Thyroid gland (tissue), 4 donors: ENCODE data around the gene OR2G6. TPM values are rescaled to one million over a fixed set of nuclear protein-coding genes. Genes with fewer than 3 reads are reported as not detected.
"Not testable (repeated sequence)": the region's sequence is repeated elsewhere in the genome, so short reads cannot be mapped to it uniquely, and the experiment has no call there.

Experiments used
- DNase-seq, 2 donors: peaks; one replicate each; pipeline ENCODE4 v3.0.0-alpha.2; 2019
- H3K27ac ChIP-seq, 3 donors: fragments of 200-600 bp; sonication (generic); 1 replicate in 2 of 3; 2 replicates in 1 of 3; pipeline ENCODE4 v1.5.1; 2016 to 2019; ENCODE audit warnings: mild to moderate bottlenecking in 1 of 3, moderate library complexity in 1 of 3
- H3K27me3 ChIP-seq: fragments of 200-600 bp; sonication (generic); one replicate; pipeline ENCODE4 v1.5.1; 2019
- H3K36me3 ChIP-seq, 2 donors: fragments of 200-600 bp; sonication (generic); one replicate each; pipeline ENCODE4 v1.5.1; 2016 to 2019
- H3K4me1 ChIP-seq, 2 donors: fragments of 200-600 bp; sonication (generic); one replicate each; pipeline ENCODE4 v1.5.1; 2017 to 2019
- H3K4me3 ChIP-seq, 3 donors: fragments of 200-600 bp; sonication (generic); replicated peaks in 1 of 3; 1 replicate in 2 of 3; 2 replicates in 1 of 3; pipeline ENCODE4 v1.5.1; 2016; ENCODE audit warnings: mild to moderate bottlenecking in 1 of 3
- H3K9me3 ChIP-seq: fragments of 200-600 bp; sonication (generic); one replicate; pipeline ENCODE4 v1.5.1; 2017
- POLR2A ChIP-seq, 2 donors: fragments of 450-650 bp; IDR thresholded peaks; one replicate each; pipeline ENCODE4 v1.6.1; 2017; ENCODE audit warnings: antibody characterized with exemption in 2 of 2, mild to moderate bottlenecking in 2 of 2, moderate library complexity in 1 of 2
- WGBS, 2 donors: methylation state at CpG; one replicate each; pipeline ENCODE4 v1.1.5; 2017; 5-methylcytosine and 5-hydroxymethylcytosine counted together
- intact Hi-C: fragments of 100-400 bp; cut with DNase I; formaldehyde crosslinking; loops from one replicate; pipeline ENCODE4 v1.15.1; 2023
- total RNA-seq, 4 donors: library from RNA; depleted of rRNA; stranded (reverse); fragments of >200 nt; gene quantifications; one replicate each; pipeline ENCODE4 v1.2.3, GENCODE V29; 2016
- TF ChIP-seq, protein P1 (sequence below), 6 experiments: fragments of 200-600 bp in 3 of 6; fragments of 450-650 bp in 3 of 6; sonication (generic) in 3 of 6; IDR thresholded peaks; one replicate each; pipeline ENCODE4 v1.5.1; 2016 to 2019; ENCODE audit warnings: antibody characterized with exemption in 6 of 6, mild to moderate bottlenecking in 2 of 6, inconsistent platforms in 1 of 6, moderate library complexity in 1 of 6

Gene OR2G6
- total RNA-seq = not detected

DNA sequence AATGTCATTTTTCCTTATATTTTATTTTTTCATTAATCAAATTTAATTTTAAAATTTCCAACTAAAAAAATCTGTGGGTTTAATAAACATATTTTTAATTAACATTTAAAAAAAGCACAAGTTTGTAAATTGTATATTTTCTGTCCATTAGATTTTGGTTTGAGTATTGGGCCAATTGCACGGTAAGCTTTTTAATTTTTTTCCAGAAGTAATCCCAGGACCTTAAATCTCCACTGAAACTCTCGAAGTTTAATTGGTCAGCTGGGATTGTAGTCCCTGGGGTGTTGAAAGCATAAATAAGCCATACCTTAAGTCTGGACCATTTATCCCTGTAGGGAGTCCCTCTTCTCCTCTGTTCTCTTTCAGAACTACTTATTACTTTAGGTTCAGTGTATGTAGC, at the start of gene OR2G6:
TSS of gene OR2G6 (plus strand) at position 301 of the 400 bp plus-strand sequence. CDS start 13,574 bp downstream, outside the sequence.
- H3K27ac ChIP-seq, H3K36me3 ChIP-seq, H3K4me1 ChIP-seq, H3K9me3 ChIP-seq, intact Hi-C loops, H3K4me3 ChIP-seq, H3K27me3 ChIP-seq, DNase-seq: not testable (repeated sequence)
- no CpG with 5 or more reads among the region's 2 CpGs for WGBS, 2 donors

DNA sequence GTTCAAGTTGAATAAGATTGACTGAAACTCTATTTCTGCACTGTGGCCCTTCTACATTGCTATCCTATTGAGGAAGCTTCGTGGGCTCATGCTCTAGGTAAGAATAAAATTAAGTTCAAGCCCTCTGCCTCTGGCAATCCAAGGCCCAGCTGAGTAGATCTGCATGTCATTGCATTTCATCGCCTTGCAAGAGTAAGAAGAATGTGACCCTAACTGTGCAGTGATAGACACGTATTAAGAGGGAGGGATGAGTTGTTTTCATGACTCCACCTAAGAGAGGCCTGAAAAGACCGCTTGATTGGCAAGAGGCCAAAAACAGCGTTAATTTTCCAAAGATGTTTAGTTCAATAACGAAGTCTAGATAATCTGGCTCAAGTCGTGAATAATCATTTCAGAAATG, 48.8 kb upstream of the OR2G6 start:
- DNase-seq, intact Hi-C loops, H3K4me3 ChIP-seq, H3K9me3 ChIP-seq, H3K27ac ChIP-seq, H3K27me3 ChIP-seq, H3K4me1 ChIP-seq, H3K36me3 ChIP-seq: not testable (repeated sequence)
- WGBS, 2 donors = 61 to 77% methylated on average over 7 of the region's 7 CpGs

DNA sequence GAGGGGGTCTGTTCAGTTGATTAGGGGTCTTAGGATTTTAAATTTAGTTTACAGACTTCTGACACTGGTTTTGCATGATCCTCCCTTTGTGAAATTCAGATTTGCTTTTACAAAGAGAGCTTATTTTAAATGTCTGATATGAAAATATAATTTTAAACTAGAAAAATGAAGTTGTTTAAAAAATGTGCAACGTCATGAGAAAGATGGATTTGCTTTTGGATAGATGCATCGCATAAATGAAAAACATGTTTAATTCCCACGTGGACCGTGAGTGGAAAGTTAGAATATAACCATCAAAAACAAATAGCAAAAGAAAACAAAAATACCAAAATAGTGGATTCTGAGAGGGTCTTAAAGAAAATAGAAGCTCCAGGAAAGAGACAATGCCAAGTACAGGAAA, 36.7 kb upstream of the OR2G6 start:
- no peaks in the 10 kb centered on the region for H3K27me3 ChIP-seq
- no peak overlapping the region for H3K4me3 ChIP-seq
- no peak for TF ChIP-seq POLR2A (IDR thresholded peaks at IDR 0.05)
- TF ChIP-seq, protein P1, sequence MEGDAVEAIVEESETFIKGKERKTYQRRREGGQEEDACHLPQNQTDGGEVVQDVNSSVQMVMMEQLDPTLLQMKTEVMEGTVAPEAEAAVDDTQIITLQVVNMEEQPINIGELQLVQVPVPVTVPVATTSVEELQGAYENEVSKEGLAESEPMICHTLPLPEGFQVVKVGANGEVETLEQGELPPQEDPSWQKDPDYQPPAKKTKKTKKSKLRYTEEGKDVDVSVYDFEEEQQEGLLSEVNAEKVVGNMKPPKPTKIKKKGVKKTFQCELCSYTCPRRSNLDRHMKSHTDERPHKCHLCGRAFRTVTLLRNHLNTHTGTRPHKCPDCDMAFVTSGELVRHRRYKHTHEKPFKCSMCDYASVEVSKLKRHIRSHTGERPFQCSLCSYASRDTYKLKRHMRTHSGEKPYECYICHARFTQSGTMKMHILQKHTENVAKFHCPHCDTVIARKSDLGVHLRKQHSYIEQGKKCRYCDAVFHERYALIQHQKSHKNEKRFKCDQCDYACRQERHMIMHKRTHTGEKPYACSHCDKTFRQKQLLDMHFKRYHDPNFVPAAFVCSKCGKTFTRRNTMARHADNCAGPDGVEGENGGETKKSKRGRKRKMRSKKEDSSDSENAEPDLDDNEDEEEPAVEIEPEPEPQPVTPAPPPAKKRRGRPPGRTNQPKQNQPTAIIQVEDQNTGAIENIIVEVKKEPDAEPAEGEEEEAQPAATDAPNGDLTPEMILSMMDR (IDR thresholded peaks at IDR 0.05) = no peak
- intact Hi-C loops = no loop called here
- no peaks in the 10 kb centered on the region for H3K36me3 ChIP-seq
- no peaks in the 10 kb centered on the region for H3K9me3 ChIP-seq
- no peak overlapping the region for H3K27ac ChIP-seq
- 79 to 90% methylated on average over 4 of the region's 4 CpGs for WGBS, 2 donors
- DNase-seq = no peak
- H3K4me1 ChIP-seq = no peaks in the 10 kb centered on the region

DNA sequence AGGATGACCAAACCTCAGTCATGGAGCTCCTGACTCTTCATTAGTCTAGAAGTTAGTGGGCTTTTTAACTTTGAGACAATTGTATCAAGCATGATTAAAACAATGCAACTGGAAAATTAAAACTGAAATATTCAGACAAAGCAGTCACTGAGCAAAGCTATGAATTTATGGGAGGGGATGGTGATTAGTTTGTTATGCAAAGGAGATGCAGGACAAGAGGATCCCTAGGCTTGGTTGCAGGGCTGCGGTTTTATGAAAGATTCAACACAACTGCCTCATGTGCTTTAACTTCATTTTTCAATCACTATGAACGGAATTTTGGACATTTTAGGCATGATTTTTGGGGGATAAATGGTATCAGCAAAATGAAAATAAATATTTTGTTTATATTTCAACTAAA, 35.8 kb upstream of the OR2G6 start:
- H3K4me3 ChIP-seq, H3K27ac ChIP-seq, DNase-seq, H3K9me3 ChIP-seq, H3K27me3 ChIP-seq, H3K36me3 ChIP-seq, intact Hi-C loops, H3K4me1 ChIP-seq: not testable (repeated sequence)
- WGBS, 2 donors = 53 to 61% methylated on average over 2 of the region's 2 CpGs

DNA sequence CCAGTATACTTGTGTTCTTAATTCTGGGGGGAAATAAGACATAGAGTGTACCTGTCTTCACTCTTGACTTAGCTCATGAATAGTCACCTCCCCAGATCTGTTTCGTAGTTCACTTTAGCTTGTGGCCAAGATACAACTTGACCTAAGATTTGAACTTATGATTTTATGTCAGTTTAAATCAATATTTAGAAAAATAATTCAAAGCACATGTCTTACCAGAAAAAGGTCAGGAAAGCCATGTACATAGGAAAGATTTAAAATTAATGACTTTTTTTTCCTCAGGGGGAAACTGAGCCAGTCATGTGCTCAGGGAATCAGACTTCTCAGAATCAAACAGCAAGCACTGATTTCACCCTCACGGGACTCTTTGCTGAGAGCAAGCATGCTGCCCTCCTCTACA, 34.8 kb upstream of the OR2G6 start, which contains the start of gene OR2T3:
TSS of gene OR2T3 (plus strand) at position 301 of the 400 bp plus-strand sequence. CDS start at position 301, 0 bp downstream.
- H3K9me3 ChIP-seq, H3K4me3 ChIP-seq, H3K27ac ChIP-seq, H3K36me3 ChIP-seq, H3K4me1 ChIP-seq, H3K27me3 ChIP-seq, DNase-seq, intact Hi-C loops: not testable (repeated sequence)
- WGBS, 2 donors = 84 to 88% methylated on average over 1 to 2 of the region's 2 CpGs

DNA sequence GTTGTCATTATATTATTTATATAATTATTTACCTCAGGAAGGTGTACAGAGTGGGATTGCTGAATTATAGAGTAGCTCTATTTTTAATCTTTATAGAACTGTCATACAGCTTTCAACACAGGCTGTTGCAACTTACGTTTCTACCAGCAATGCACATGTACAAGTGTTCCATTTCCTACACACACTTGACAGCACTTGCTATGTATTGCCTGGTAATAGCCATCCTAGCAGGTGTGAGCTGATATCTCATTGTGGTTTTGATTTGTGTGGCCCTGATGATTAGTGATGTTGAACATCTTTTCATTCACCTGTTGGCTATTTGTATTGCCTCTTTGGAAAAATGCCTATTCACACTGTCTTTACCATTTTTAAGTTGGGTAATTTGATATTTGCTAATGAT, 32.2 kb upstream of the OR2G6 start:
- H3K27ac ChIP-seq, H3K4me3 ChIP-seq, H3K36me3 ChIP-seq, H3K4me1 ChIP-seq, H3K9me3 ChIP-seq, H3K27me3 ChIP-seq, DNase-seq, intact Hi-C loops: not testable (repeated sequence)
- no CpG with 5 or more reads among the region's 1 CpG for WGBS, 2 donors

DNA sequence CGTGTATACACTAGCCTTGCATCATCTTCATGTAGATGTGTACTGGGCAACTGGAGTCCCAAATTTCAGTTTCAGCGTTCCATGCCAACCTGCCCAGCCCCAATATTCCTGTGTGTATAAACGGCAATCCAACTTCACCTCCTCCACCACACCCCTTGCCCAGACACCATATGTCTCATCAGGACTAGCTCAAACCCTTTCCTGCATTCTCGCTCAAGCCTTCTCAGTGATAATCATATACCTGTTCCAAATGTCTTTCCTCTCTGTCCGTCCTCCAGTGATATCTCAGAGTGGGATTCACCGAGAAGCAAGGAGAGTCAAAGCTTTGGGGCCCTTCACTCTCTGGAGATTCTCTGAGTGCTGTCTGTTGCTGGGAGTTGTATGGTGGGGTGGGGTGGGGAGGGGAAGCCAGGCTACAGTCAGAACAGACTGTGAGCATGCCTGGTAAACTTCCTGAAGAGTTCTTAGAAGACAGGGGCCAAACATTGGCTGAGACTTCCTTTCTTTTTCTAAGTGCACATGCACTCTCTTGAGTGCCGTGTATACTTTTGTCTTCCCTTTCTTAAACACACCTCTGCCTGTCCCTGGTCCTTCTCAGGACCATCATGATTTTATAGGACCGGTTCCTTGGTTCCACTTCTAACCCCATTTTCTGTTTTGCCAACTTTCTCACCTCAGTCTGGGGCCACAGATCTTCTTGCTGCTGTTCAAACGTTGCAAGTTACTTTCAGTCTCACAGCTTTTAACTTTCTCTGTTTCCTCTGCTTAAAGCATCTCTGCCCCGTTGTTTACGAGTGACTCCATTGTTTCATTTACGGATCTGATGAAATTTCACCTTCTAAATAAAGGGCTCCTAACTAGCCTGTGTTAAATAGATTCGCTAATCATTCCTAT, 25.9 kb upstream of the OR2G6 start:
- H3K9me3 ChIP-seq, H3K27ac ChIP-seq, H3K4me3 ChIP-seq, H3K27me3 ChIP-seq, DNase-seq, H3K4me1 ChIP-seq, intact Hi-C loops, H3K36me3 ChIP-seq: not testable (repeated sequence)
- WGBS, 2 donors = 64 to 68% methylated on average over 13 of the region's 13 CpGs

DNA sequence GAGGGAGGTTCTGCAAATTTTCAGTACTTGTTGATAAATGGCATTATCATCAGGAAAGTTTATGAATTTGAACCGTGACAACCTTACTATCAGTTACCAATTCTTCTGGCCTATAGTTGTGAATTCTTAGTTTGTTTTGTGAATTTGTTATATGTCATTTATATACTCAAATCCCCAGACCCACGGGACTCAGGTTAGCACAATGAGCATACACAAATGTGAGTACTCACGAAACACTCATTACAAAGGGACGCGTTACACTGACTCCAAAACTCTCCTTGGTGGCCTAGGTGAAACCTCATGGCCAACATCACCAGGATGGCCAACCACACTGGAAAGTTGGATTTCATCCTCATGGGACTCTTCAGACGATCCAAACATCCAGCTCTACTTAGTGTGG, 19.6 kb upstream of the OR2G6 start, which contains the start of gene OR2T5:
TSS of gene OR2T5 (plus strand) at position 301 of the 400 bp plus-strand sequence. CDS start at position 301, 0 bp downstream.
- H3K4me1 ChIP-seq, H3K27ac ChIP-seq, DNase-seq, H3K4me3 ChIP-seq, intact Hi-C loops, H3K27me3 ChIP-seq, H3K9me3 ChIP-seq, H3K36me3 ChIP-seq: not testable (repeated sequence)
- WGBS, 2 donors = 95% methylated on average over 4 of the region's 6 CpGs; no CpG with 5 or more reads in 1 of the 2 donors

DNA sequence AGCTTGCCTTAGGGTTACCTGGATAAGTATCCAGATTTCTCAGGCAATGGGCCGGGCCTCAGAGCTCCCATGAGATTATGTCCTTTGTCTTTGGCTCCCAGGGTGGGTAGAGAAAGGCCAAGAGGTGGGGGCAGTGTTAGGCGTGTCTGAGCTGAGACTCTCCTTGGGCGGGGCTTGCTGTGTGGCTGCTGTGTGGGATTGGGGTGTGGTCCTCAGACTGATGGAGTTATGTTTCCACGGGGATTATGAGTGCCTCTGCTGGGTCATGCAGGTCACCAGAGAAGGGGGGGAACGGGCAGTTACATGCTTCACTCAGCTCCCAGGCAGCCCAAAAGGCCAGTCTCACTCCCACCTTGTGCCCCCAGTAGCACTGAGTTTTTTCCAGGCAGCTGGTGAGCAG, 11.2 kb upstream of the OR2G6 start:
- intact Hi-C loops, H3K27ac ChIP-seq, H3K36me3 ChIP-seq, H3K9me3 ChIP-seq, H3K4me3 ChIP-seq, H3K4me1 ChIP-seq, DNase-seq, H3K27me3 ChIP-seq: not testable (repeated sequence)
- no CpG with 5 or more reads among the region's 5 CpGs for WGBS, 2 donors

DNA sequence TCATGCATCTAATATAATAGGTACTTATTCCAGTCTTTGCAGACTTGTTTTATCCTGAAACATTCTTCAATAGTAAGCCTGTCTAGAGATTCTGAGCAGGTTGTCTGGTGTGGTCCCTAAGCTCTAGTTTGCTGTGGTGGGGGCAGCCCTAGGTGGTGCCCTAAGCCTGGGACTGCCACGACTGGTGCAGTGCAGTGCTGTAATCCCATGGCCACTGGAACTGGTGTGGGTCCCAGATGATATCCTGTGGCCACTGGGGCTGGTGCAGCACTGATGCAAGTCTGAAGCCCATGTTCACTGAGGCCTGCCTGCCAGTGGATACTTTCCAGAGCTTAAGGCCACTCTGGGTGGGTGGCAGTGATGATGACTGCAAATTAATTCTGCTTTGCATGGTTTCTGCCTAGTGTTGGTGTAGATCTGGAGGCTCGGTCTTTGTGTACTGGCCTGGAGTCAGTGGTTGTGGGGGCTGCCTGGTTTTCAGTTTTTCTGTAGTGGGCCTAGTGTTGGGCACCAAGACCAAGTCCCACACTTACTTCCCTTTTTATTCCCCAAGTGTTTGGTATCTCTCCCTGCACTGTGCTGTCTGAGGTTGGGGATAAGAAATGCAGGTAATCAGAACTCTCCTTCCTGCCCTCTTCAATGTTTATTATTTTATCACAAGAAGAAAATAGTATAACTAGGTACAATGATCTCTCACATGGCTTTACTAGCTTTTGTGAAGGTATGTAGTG, 7.4 kb upstream of the OR2G6 start:
- H3K36me3 ChIP-seq, intact Hi-C loops, H3K4me3 ChIP-seq, H3K27me3 ChIP-seq, H3K9me3 ChIP-seq, DNase-seq, H3K4me1 ChIP-seq, H3K27ac ChIP-seq: not testable (repeated sequence)
- 85 to 86% methylated on average over 1 of the region's 2 CpGs for WGBS, 2 donors

DNA sequence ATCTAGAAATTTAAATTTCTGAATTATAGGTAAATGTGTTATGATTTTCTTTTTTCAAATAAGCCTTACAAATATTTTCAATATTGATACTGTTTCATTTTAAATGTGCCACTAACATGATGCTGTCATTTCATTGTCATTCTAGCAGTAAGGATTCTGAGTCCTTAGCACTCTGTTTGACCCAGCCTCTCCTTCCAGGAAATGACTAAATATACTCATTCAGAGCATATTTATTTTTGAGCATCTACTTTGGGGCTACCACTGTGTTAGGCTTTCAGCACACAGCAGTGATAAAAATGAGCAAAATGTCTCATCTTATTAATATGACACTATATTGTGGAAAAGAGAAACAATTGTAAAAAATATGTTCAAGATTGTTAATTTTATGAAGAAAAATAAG, 2.3 kb downstream of the OR2G6 start:
- intact Hi-C loops, H3K27ac ChIP-seq, H3K9me3 ChIP-seq, H3K36me3 ChIP-seq, H3K27me3 ChIP-seq, H3K4me1 ChIP-seq, DNase-seq, H3K4me3 ChIP-seq: not testable (repeated sequence)
